ENCODE measurements around the gene SPEN.
"Not testable (repeated sequence)": the region's sequence is repeated elsewhere in the genome, so short reads cannot be mapped to it uniquely, and the experiment has no call there.

SPEN gene

DNA sequence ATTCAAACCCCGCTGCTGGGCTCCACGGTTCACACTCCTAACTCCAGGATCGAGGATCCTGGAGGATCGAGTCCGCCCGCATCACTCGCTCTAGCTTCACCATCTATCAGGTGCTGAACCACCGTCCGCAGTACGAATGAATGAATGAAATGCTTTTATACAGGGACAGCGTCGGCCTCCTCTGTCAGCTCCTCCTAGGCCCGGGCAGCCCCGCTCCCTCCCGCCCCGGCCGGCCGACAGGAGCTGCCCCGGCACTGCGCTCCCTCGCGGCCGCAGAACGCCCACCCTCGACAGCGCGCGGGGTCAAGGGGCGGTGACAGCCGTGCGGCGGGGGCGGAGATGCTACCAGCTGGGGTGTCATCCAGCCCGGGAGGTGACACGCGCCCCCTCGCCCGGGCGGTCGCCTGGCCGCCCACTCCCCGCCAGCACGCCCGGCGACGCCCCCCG, 127.9 kb downstream of the SPEN start:
- Mint-ChIP-seq H3K4me1 (peaks cover 33% of the 10 kb centered on the region), H3K4me3 (peak overlapping the region; percentile 89), H3K36me3 (peaks cover 27% of the 10 kb centered on the region), H3K9me3 (peaks cover 5% of the 10 kb centered on the region), H3K27ac (peak overlapping the region; percentile 42), H3K27me3 (no peaks in the 10 kb centered on the region)
- CTCF ChIA-PET: interaction anchor here (0.5 to 1.5 kb wide), 4 partner anchors 15 to 160 kb away, joined by 3 to 10 read pairs (median 4); no protein-coding TSS in a partner anchor
- peak; percentile 78 for DNase-seq

- peaks cover 31% of the 10 kb centered on the region for H3K4me1 Mint-ChIP-seq
Observed at GRCh38 chr1:15975805-15976680, 128.5 kb downstream of the SPEN start, which contains the start of gene ZBTB17. ZBTB17 (minus strand) TSS chr1:15976101; CDS start chr1:15948495, 27,606 bp downstream.

DNA sequence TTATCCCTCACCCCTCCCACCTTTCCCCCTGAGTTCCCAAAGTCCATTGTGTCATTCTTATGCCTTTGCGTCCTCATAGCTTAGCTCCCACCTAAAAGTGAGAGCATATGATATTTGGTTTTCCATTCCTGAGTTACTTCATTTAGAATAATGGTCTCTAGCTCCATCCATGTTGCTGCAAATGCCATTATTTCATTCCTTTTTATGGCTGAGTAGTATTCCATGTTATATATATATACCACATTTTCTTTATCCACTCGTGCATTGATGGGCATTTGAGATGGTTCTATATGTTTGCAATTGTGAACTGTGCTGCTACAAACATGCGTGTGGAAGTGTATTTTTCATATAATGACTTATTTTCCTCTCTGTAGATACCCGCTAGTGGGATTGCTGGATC, 130.4 kb downstream of the SPEN start:
- peaks cover 27% of the 10 kb centered on the region for H3K4me1 Mint-ChIP-seq
- CTCF ChIA-PET, H3K27ac Mint-ChIP-seq, DNase-seq, H3K4me3 Mint-ChIP-seq, H3K27me3 Mint-ChIP-seq, H3K36me3 Mint-ChIP-seq, H3K9me3 Mint-ChIP-seq: not testable (repeated sequence)

More at GRCh38 chr1:15975805-15976680, 128.5 kb downstream of the SPEN start, which contains the start of gene ZBTB17:
- Mint-ChIP-seq H3K4me3 (peak within 1 kb of the TSS; percentile 89), H3K27me3 (no peaks in the 10 kb centered on the region), H3K27ac (peak within 1 kb of the TSS; percentile 86), H3K9me3 (peaks cover 5% of the 10 kb centered on the region), H3K36me3 (peaks cover 22% of the 10 kb centered on the region)
- peak; percentile 96 for DNase-seq
- CTCF ChIA-PET: interaction anchor here (0.5 to 1.5 kb wide), 5 partner anchors 16 to 161 kb away, joined by 3 to 10 read pairs (median 4); no protein-coding TSS in a partner anchor

GRCh38 chr1:15981679-15982078, 134.2 kb downstream of the SPEN start:
- Mint-ChIP-seq H3K4me3 (no peak overlapping the region), H3K36me3 (peaks cover 1% of the 10 kb centered on the region), H3K27me3 (peaks cover 12% of the 10 kb centered on the region), H3K9me3 (peaks cover 2% of the 10 kb centered on the region), H3K27ac (no peak overlapping the region), H3K4me1 (peaks cover under 1% of the 10 kb centered on the region)
- CTCF ChIA-PET: interaction anchor here (1.0 to 1.2 kb wide), 2 partner anchors 14 to 56 kb away, joined by 3 read pairs; no protein-coding TSS in a partner anchor
- no peak for DNase-seq

- Mint-ChIP-seq H3K9me3 (no peaks in the 10 kb centered on the region), H3K27ac (no peak overlapping the region), H3K4me1 (no peaks in the 10 kb centered on the region), H3K36me3 (no peaks in the 10 kb centered on the region), H3K4me3 (no peak overlapping the region), H3K27me3 (peaks cover 12% of the 10 kb centered on the region)
- CTCF ChIA-PET: no interaction called here
- DNase-seq: no peak
Observed at GRCh38 chr1:15983275-15983674, 135.8 kb downstream of the SPEN start.

GRCh38 chr1:15985611-15986297, 138.2 kb downstream of the SPEN start:
- no peaks in the 10 kb centered on the region for H3K9me3 Mint-ChIP-seq
- H3K36me3 Mint-ChIP-seq: no peaks in the 10 kb centered on the region
- H3K4me1 Mint-ChIP-seq: no peaks in the 10 kb centered on the region
- no peak for DNase-seq
- CTCF ChIA-PET: interaction anchor here (1.0 kb wide), 1 partner anchor 194 kb away, joined by 3 read pairs; no protein-coding TSS in a partner anchor
- no peak overlapping the region for H3K4me3 Mint-ChIP-seq
- peaks cover 25% of the 10 kb centered on the region for H3K27me3 Mint-ChIP-seq
- H3K27ac Mint-ChIP-seq: no peak overlapping the region

DNA sequence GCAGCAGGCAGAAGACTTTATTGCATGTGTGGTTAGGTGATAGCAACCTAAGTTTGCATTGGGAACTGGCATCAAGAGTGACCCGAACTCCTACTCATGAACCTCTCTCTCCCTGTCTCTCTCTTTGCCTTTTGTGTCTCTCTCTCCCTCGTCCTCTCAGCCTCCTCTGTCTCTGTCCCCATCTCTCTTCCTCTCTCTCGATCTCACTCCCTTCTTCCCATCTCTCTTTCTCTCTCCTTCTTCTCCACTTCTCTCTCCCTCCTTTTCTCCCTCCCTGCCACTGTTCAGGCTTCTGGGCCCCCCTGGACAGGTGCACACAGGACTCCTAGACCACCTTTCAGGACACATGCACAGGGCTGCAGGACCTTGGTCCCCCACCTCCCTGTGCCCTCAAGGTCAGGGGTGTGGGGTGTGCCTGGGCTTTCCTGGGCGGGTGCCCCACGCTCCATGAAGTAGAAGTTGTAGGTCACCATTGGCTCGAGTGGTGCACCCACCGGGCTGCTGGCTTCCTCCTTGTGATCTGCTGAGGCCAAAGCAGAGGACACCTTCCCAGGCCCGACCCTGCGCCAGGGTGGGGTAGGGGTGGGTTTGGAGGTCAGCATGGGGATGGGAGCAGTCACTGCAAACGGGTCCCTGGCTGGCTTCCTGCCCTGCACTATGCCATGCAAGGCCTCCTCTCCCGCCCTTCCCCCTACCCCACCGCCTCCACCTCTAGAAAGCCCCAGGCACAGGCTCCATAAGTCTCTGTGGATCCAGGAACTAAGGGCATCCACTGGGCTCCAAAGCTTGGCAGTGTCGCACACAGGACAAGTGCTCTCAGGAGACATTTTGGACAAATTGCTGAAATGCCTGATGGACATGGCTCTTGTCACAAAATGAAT, 141.6 kb downstream of the SPEN start:
- Mint-ChIP-seq H3K4me3 (no peak overlapping the region), H3K36me3 (no peaks in the 10 kb centered on the region), H3K4me1 (no peaks in the 10 kb centered on the region), H3K9me3 (no peaks in the 10 kb centered on the region), H3K27me3 (peaks cover 19% of the 10 kb centered on the region), H3K27ac (no peak overlapping the region)
- DNase-seq: no peak
- CTCF ChIA-PET: no interaction called here

DNA sequence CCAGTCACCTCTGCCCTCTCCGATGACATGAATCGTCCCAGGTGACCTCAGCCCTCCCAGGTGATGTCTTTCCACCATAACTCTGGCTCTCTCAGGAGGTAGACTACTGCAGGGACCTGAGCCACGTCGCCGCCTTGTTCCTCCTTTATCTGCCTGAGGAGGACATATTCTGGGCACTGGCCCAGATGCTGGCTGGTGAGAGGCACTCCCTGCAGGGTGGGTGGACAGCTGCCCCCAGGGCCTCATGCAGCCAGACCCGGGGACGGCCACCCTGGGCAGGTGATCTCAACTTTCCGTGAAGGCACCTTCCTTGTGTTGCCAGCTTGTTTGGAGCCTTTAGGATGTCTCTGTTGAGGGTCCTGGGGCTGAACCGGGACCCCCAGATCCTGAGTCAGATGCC, 142.3 kb downstream of the SPEN start:
- no peaks in the 10 kb centered on the region for H3K4me1 Mint-ChIP-seq
- DNase-seq: no peak
- H3K27ac Mint-ChIP-seq: no peak overlapping the region
- no peaks in the 10 kb centered on the region for H3K36me3 Mint-ChIP-seq
- peaks cover 16% of the 10 kb centered on the region for H3K27me3 Mint-ChIP-seq
- no peak overlapping the region for H3K4me3 Mint-ChIP-seq
- CTCF ChIA-PET: no interaction called here
- H3K9me3 Mint-ChIP-seq: no peaks in the 10 kb centered on the region

Data from activated naive CD4-positive, alpha-beta T cell treated with anti-CD3 and anti-CD28 coated beads, Interleukin-2, amount 10 ng/mL, durations not matched to agents 7 days and 5 days (primary cell).